Posterior vena cava (tissue), 2 donors: Measurements from ENCODE around the gene NDST1. TPM values are rescaled to one million over a fixed set of nuclear protein-coding genes. Genes with fewer than 3 reads are reported as not detected.

Source experiments
- DNase-seq: peaks from one replicate; pipeline ENCODE4 v3.0.0-alpha.2; 2020; ENCODE audit warnings: low spot score
- intact Hi-C, 2 donors: fragments of 100-400 bp; cut with DNase I; formaldehyde crosslinking; loops; one replicate each; pipeline versions ENCODE4 v1.14.1 to v1.14.2; 2022 to 2023
- total RNA-seq, 2 donors: library from RNA; stranded (reverse); fragmentation: NEBNext Ultra II Directional; extraction: Animal tissue kit (Norgen Biotek cat#: 25700); gene quantifications; one replicate each; pipeline ENCODE4 v1.2.1, GENCODE V29; 2021
- donor health status: DM: yes; HTN: yes; CAD: no.
- donor health status: DM: yes; HTN: yes; CAD: no.

The NDST1 gene
- total RNA-seq, 2 donors from 2014 or later: 57.9 to 68.8 TPM

DNA sequence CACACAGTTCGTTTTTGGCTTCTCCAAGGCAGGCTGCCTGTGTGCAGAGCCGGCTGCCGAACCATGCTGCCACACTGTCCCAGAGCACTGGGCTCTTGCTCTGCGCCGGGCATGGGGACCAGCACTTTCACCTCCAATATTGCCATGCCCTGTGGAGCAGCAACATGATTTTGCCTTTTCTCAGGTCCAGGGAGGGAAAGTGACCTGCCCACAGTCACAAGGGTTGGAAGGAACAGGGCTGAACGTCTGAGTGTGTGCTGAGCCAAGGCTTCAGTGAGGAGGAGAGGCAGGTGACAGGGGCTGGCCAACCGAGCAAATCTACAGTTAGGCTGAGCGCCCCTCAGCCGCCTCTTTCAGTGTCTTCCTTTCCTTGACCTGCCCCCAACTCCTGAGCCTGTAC, 98.5 kb downstream of the NDST1 start:
- DNase-seq: no peak
- intact Hi-C loops: no loop called here

DNA sequence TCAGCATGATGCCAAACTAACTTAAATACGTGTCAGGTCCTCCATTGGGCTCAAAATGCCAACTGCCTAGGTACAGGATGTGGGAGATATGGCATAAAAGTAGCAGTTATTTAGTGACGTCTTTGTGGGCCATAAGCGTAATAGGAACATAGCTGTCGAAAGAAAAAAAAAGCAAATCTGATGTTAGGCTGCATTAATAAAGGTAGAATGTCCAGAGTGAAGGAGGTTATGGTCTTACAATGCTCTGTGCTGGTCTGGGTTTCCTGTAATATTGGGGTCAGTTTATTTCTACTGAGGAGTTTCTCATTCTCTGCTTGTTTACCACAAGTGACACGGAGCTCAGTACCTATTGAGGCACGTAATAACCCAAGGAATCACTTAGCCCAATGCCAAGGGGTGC, 99.2 kb downstream of the NDST1 start:
- intact Hi-C loops: no loop called here
- no peak for DNase-seq

Other genes with a start within 250 kb of the NDST1 start
- gene CAMK2A, start 218.4 kb upstream of the NDST1 start, total RNA-seq: under 1 TPM; 0.23 to 0.29 TPM
- gene ARSI, start 205.2 kb upstream of the NDST1 start, total RNA-seq: 1 to 10 TPM; 1.3 to 1.9 TPM
- 10 to 100 TPM; 19.2 to 24.4 TPM for gene TCOF1, start 150.4 kb upstream of the NDST1 start, total RNA-seq
- 100 to 1,000 TPM; 279 to 566 TPM for gene CD74, start 95.2 kb upstream of the NDST1 start, total RNA-seq
- gene RPS14, start 58.4 kb upstream of the NDST1 start, total RNA-seq: 1,000 to 10,000 TPM; 1,337 to 1,411 TPM
- 100 to 1,000 TPM; 183 to 218 TPM for gene SYNPO, start 132.5 kb downstream of the NDST1 start, total RNA-seq
- 1 to 10 TPM in 1 of 2 donors, under 1 TPM in 1; 0.57 to 1.3 TPM for gene MYOZ3, start 153.1 kb downstream of the NDST1 start, total RNA-seq
- 10 to 100 TPM; 27.8 to 27.9 TPM for gene RBM22, start 192.9 kb downstream of the NDST1 start, total RNA-seq